ENCODE results near the gene RPS6KA1.

The RPS6KA1 gene

GRCh38 chr1:26533951-26534509 lies 4.5 kb downstream of the RPS6KA1 start:
- DNase-seq: no peak

GRCh38 chr1:26535201-26535600 lies 5.6 kb downstream of the RPS6KA1 start:
- no peak for DNase-seq

DNA sequence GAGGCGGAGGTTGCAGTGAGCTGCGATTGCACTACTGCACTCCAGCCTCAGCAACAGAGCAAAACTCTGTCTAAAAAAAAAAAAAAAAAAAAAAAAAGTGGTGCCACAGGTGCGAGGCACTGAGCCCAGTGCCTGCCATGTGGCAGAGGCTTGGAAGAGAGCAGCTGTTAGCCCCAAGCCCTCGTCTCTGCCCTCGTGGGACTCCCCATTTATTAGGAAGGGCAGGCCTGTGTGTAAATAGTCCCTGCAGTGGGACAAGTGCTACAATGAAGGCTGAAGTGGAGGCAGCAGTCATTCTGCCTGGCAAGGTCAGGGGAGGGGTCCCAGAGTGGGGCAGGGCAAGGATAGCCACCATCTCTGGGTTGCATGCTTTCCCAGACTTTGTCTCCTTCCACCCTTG lies 6.5 kb downstream of the RPS6KA1 start:
- DNase-seq: no peak

DNA sequence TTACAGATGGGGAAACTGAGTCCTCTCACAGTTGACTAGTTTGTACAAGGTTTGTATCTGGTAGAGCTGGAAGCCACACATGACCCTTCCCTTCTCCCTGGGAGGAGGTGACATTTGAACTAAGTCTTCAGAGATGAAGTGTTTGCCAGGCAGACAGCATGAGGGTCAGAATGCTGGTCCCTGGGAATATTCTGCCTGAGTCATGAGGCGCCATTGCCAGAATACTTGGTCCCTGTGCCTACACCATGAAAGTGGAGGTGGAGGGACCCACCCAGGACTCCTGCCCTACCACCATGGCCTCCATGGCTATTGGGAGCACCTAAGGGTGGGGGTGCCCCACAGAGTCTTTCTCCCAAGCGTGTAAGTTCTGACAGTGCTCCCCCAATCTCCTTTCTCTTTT lies 7.0 kb downstream of the RPS6KA1 start:
- no peak for DNase-seq

DNA sequence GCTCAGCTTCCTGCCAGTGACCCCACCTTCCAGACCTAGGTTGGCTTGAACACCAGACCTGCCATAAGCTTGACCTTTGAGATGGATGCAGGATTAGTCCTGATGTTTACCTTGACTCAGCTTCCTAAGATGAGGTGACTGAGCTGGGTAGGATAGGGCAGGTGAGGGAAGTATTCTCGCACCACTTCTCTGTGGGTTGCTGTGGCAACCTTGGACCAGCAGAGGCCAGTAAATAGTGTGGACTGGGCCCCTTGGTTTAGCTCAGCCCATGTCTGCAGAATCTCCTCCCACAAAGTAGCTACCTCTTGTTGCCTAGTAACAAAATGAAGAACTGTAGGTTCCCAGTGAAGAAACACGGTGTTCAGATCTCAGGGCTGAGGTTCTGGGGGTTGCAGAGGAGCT lies 8.4 kb downstream of the RPS6KA1 start:
- DNase-seq: no peak

- DNase-seq: peak; percentile 64 to 75
These were observed 9.2 kb downstream of the RPS6KA1 start for GRCh38 chr1:26538480-26539412.

DNA sequence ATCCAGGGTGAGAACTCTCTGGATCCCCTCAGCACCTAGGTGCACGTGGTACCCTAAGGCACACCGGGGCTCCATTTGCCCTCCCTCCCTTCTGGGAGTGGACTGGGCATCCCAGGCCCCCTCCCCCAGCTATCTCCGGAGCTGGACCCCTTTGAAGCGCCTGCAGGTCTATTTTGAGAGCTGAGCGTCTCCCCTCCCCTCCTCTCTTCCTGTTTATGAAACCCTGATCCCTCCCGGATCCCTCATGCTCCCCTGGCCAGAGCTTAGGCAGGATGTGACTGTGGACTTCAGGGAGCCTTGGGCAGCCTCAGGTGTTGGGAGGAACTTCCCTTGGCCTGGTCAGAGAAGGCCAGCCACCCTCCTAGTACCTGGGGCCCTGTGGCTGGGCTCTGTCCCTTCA lies 10.2 kb downstream of the RPS6KA1 start:
- no peak for DNase-seq

GRCh38 chr1:26540351-26540750 lies 10.8 kb downstream of the RPS6KA1 start:
- DNase-seq: no peak

- no peak for DNase-seq
These were observed 11.9 kb downstream of the RPS6KA1 start for GRCh38 chr1:26541431-26541815.

- DNase-seq: peak; percentile 88 to 91
These were observed 12.5 kb downstream of the RPS6KA1 start for GRCh38 chr1:26541816-26542711.

- no peak for DNase-seq
These were observed 13.3 kb downstream of the RPS6KA1 start for GRCh38 chr1:26542771-26543451.

- no peak for DNase-seq
These were observed 13.9 kb downstream of the RPS6KA1 start for GRCh38 chr1:26543462-26543861.

DNA sequence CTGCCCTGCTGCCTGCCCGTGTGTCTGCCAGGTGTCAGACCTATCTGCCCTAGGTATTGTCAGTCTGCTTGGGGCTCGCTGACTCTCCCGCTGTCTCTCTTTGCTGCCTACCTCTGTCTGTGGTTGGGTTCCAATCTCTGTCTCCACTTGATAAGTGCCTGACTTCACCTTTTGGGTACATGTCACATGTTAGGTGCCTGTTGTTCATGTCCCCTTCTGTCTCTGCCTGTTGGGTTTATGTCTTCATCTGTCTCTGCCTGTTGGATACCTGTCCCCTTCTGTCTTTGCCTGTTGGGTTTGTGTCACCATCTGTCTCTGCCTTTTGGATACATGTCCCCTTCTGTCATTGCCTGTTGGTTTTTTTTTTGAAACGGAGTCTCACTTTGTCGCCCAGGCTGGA lies 14.6 kb downstream of the RPS6KA1 start:
- DNase-seq: no peak

DNA sequence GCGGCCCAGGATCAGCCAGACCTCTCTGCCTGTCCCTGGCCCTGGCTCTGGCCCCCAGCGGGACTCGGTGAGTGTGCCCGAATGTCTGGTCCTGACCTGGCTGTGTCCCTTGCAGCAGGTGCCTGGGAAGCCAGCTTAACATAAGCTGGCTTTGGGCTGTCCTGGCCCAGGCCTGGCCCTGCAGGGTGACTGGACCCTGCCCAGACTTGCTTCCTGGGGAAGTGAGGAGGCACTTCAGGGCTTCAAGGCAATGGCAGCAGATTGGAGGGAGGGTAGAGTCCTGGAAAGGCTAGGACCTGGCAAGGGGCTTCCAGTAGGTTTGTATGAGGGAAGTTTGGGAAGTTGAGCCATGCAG lies 16.4 kb downstream of the RPS6KA1 start:
- no peak for DNase-seq

- no peak for DNase-seq
These were observed 16.8 kb downstream of the RPS6KA1 start for GRCh38 chr1:26546375-26546774.

GRCh38 chr1:26546819-26547218 lies 17.3 kb downstream of the RPS6KA1 start:
- no peak for DNase-seq

DNA sequence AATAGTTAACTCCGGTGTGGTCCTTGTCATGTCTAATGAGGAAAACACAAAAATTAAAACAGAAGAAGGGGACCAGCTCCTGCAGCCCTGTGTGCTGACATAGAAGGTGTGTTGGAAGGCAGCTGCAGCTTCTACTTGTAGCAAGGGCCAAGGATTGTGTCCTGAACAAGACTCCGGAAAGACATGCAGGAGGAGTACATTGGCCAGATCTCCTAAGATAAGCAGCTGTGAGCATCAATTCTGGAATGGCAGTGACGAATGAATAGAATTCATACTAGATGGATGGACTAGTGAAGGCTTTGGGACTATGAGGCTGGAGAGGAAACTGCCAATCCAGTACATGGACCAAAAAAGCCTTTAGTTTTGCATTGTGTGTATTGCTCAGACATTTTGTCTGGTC lies 19.3 kb downstream of the RPS6KA1 start:
- DNase-seq: no peak

DNA sequence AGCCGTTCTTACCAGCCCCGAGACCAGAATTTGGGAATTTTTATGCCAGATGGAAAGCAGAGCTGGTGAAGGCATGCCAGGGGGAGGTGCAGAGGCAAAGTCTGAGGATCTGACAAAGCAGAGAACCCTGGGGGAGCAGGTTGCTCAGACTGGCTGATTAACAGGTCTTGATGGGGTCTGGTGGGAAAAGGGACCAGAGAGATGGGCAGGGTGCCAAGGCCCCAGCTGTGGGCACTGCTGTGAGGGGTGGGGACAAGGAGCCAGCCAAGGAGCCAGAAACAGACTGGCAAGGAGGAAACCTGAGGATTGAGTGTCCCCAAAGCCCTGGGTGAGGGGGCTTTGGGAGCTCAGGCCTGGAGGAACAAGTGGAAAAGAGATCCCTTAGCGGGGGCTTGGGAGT lies 21.4 kb downstream of the RPS6KA1 start:
- no peak for DNase-seq

GRCh38 chr1:26552720-26553119 lies 23.2 kb downstream of the RPS6KA1 start:
- no peak for DNase-seq

DNA sequence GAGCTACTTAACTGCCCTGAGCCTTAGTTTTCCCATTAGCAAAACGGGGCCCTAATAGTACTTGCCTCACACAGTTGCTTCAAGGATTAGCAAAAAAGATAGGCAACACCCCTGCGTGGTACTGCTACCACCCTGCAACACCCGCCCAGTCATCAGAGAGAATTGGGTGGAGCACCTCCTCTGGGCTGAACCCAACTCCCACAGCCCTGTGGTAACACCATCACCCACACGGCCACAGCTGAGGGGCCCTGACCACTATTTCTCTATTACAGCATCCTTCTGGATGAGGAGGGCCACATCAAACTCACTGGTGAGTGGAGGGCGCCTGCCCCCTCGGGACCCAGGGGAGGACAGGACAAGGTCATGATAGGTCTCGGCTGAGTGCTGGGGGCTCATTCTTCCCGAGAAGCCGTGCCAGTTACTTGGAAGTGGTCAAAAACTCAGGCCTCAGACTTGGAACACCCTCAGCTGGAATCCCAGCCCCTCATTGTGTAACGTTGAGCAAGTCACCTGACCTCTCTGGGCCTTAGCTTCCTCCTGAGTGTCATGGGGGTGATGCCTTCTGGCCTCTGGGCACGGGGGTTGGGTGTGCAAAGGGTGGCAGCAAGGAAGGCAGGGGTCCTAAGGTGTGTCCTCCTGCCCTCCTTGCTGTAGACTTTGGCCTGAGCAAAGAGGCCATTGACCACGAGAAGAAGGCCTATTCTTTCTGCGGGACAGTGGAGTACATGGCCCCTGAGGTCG lies 24.6 kb downstream of the RPS6KA1 start:
- DNase-seq: no peak

DNA sequence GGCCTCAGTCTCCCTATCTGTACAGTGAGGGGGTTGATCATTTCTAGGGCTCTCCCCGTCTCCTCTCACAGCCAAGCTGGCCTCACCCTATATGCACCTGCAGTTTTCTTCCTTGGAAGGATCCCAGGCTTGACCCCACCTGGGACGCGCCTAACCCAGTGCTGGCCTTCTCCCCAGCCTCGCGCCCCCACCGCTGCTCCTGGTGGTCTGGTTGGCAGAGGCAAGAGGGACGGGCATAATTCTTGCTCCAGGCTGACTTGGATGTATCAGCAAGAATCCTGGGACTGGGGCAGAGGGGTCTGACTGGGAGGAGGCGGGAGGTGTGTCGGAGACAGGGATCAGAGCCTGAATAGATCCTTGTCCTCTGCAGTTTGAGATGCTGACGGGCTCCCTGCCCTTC lies 25.2 kb downstream of the RPS6KA1 start:
- DNase-seq: no peak

- no peak for DNase-seq
These were observed 26.0 kb downstream of the RPS6KA1 start for GRCh38 chr1:26555550-26555981.
